Hematopoietic multipotent progenitor cell treated with erythropoietin and hydrocortisone succinate and interleukin-3 and kit ligand, for 15 days (in vitro differentiated cells): ENCODE measurements around the gene POPDC3.
"Not testable (repeated sequence)": the region's sequence is repeated elsewhere in the genome, so short reads cannot be mapped to it uniquely, and the experiment has no call there.

ENCODE experiments used
- DNase-seq: peaks from one replicate; pipeline ENCODE4 v3.0.0-alpha.2; 2015; ENCODE audit warnings: low spot score

The POPDC3 gene

GRCh38 chr6:105196076-105196475 lies 16.3 kb upstream of the POPDC3 start:
- no peak for DNase-seq

- no peak for DNase-seq
Observed at GRCh38 chr6:105194591-105194990, 14.8 kb upstream of the POPDC3 start.

- no peak for DNase-seq
Observed at GRCh38 chr6:105194106-105194505, 14.3 kb upstream of the POPDC3 start.

GRCh38 chr6:105193647-105194046 lies 13.8 kb upstream of the POPDC3 start:
- DNase-seq = no peak

- DNase-seq = no peak
Observed at GRCh38 chr6:105192707-105193465, 13.1 kb upstream of the POPDC3 start.

- DNase-seq = no peak
Observed at GRCh38 chr6:105191351-105191750, 11.5 kb upstream of the POPDC3 start.

GRCh38 chr6:105189026-105189820 lies 9.4 kb upstream of the POPDC3 start:
- no peak for DNase-seq

- DNase-seq = no peak
Observed at GRCh38 chr6:105188251-105188650, 8.4 kb upstream of the POPDC3 start.

- no peak for DNase-seq
Observed at GRCh38 chr6:105186576-105186975, 6.8 kb upstream of the POPDC3 start.

GRCh38 chr6:105184921-105185320 lies 5.1 kb upstream of the POPDC3 start:
- DNase-seq = no peak

- no peak for DNase-seq
Observed at GRCh38 chr6:105181981-105182515, 2.2 kb upstream of the POPDC3 start.

- no peak for DNase-seq
Observed at GRCh38 chr6:105178636-105179035, 1.2 kb downstream of the POPDC3 start.

GRCh38 chr6:105178110-105178509 lies 1.7 kb downstream of the POPDC3 start:
- DNase-seq = no peak

- DNase-seq = no peak
Observed at GRCh38 chr6:105177556-105177955, 2.3 kb downstream of the POPDC3 start.

- DNase-seq = no peak
Observed at GRCh38 chr6:105174512-105174911, 5.3 kb downstream of the POPDC3 start.

GRCh38 chr6:105172515-105172914 lies 7.3 kb downstream of the POPDC3 start:
- not testable (repeated sequence) for DNase-seq

- DNase-seq = no peak
Observed at GRCh38 chr6:105170059-105170458, 9.8 kb downstream of the POPDC3 start.

- DNase-seq = no peak
Observed at GRCh38 chr6:105167914-105168313, 11.9 kb downstream of the POPDC3 start.

GRCh38 chr6:105164418-105164817 lies 15.4 kb downstream of the POPDC3 start:
- DNase-seq = no peak

GRCh38 chr6:105163183-105163582 lies 16.6 kb downstream of the POPDC3 start:
- DNase-seq = no peak

GRCh38 chr6:105162377-105162776 lies 17.4 kb downstream of the POPDC3 start:
- DNase-seq = no peak

GRCh38 chr6:105161421-105161820 lies 18.4 kb downstream of the POPDC3 start:
- DNase-seq = no peak

GRCh38 chr6:105153676-105154075 lies 26.1 kb downstream of the POPDC3 start:
- DNase-seq = no peak
